ENCODE data around the gene CACNA1D.

CACNA1D gene

DNA sequence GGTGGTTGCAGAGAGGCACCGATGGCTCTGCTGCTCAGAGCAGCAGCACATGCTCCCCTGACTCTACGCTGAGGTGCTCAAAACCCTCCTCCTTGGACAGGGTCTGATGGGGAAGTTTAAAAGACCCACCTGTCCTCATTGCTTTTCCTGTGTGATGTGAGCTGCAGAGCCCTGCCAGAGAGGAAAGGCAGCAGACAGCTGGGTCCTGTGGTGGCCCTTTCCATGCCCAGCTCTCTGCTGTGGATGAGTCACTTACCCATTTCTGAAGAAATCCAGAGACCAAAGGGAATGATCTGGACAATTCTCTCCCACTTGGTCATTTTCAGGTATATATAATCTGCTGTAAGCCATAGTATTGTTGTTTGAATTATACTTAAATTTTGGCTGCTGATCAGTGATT, 230.2 kb downstream of the CACNA1D start:
- no peak for DNase-seq

GRCh38 chr3:53725387-53725995, 231.1 kb downstream of the CACNA1D start:
- DNase-seq = no peak

DNA sequence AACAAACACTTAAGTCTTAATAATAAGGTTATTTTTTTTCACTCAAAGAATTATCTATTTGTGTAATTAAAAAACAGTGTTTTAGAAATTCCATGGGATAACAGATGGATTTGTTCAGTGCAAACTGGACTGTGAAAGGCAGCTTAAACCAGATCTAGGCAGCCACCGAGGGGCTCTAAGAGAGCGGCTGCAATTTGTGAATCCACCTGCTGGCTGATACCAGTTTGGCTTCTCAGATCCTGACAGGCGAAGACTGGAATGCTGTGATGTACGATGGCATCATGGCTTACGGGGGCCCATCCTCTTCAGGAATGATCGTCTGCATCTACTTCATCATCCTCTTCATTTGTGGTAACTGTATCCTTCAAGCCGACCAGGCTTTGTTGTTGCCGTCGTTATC, 232.2 kb downstream of the CACNA1D start:
- no peak for DNase-seq

- DNase-seq = no peak
Measured at GRCh38 chr3:53728606-53729005, 234.2 kb downstream of the CACNA1D start.

DNA sequence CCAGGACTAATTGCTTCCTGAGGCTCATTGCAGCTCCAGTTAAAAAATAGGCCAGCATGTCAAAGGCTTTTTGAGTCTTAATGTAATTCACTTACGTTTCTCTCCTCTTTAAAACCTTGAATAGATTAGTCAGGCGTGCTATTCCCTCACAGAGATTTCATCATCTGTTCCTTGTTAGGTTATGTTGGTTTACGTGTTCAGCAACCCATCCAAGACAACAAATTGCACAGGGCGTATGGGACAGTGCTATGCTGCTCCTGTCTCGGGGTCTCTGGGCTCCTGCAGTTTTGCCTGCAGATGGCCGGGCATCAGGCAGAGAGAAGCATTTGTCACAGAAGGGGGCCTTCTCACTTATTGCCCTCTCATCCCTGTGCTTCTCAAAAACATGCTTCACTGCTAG, 234.7 kb downstream of the CACNA1D start:
- no peak for DNase-seq

DNA sequence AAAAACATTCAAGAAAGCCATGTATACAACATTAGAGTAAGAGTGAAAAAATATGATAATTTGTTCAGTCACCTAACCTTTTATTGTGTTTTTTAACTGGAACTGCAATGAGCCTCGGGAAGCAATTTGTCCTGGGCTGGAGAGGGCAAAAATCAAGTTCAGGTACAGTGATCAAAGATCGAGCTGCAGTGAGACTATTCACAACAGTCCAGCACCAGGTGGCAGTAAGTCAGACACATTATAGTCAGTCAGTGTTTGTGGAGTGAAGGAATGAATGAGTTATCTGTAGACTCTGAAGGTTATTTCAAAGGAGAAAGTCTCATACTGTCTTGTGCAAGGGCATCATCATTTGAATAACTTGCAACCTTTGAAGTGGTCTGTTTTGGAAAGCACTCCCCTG, 235.2 kb downstream of the CACNA1D start:
- no peak for DNase-seq

- no peak for DNase-seq
Measured at GRCh38 chr3:53730576-53730975, 236.2 kb downstream of the CACNA1D start.

DNA sequence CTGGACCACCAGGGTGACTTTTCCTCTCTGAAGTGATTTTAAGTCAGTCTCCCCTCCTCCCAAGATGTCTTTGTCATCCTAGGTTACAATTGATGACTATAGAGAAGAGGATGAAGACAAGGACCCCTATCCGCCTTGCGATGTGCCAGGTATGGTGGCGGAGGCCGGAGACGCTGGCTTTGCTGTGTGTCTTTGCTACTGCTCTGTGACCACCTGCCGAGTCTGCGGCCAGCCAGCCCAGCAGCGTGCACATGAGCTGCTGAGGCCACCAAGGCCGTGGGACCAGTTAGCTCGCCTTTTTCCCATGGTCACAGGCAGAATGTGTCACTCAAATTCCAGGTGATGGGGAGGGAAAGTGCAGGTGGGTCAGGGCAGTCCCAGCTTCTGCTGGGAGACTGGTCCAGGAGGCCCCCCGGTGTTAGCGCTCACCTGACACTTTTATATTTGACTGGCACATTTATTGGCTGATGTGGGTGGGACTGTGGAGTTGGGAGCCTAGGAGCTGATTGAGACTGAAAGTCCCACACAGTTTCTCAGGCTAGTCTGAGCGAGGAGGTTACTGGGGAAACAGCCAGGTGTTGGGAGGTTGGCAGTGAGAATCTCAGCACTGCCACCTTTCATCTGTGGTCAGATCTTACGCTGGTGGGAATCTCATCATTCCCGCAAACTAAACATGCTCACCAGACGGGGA, 237.7 kb downstream of the CACNA1D start:
- DNase-seq = no peak

- no peak for DNase-seq
Measured at GRCh38 chr3:53733446-53733845, 239.0 kb downstream of the CACNA1D start.

DNA sequence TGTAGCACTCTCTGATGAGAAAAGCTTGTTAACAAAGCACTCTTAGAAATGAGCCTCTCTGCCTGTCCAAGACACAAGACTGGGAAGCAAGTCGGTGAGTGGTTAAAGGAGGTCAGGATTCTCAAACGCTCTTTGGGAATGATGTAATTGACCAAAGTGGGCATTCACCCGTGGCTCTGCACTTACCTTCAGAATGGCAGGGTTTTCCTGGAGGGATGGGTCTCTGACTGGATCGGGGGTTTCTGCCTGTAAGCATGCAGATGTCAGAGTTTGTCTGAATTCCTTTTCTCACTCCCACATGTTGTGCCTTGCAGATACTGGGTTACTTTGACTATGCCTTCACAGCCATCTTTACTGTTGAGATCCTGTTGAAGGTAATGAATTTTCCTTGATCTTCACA, 245.6 kb downstream of the CACNA1D start:
- DNase-seq = no peak

- no peak for DNase-seq
Measured at GRCh38 chr3:53740956-53741355, 246.5 kb downstream of the CACNA1D start.

DNA sequence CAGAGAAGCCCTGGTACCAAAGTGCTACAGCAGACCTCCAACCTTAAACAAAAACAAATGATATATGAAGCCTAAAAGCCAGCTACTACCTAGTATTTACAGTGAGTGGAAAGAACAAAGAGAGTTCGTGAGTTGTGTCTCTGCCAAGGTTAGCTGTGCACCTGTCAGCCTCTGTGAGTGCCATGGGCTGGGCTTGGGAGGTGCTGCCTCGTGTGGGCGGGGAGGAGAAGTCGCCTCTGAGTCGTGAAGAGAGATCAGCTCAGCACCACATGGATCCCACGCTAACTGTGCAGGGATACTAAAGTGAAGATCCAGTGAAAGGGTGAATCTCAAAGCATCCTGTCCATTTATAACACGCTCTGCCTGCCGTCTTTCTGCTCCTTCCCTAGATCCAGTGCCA, 249.9 kb downstream of the CACNA1D start:
- DNase-seq = no peak

DNA sequence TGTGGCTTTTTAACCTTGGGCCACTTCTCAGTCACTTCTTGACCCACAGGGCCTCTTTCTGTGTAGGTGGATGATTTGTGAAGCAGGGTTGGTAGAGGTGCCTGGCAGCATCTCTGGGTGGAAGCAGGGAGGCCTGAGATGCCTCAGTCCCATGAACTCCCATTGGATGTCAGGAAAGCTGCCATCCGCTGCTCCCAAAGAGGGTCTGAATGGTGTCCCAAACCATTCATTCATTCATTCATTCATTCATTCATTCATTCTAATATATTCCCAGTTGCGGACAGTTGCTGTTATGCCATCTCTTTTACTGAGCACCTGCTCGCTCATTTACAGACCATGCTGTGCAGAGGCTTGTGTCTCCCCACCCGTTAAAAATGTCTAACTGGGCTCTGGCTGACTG, 253.1 kb downstream of the CACNA1D start:
- DNase-seq = no peak

GRCh38 chr3:53748512-53749271, 254.3 kb downstream of the CACNA1D start:
- no peak for DNase-seq

DNA sequence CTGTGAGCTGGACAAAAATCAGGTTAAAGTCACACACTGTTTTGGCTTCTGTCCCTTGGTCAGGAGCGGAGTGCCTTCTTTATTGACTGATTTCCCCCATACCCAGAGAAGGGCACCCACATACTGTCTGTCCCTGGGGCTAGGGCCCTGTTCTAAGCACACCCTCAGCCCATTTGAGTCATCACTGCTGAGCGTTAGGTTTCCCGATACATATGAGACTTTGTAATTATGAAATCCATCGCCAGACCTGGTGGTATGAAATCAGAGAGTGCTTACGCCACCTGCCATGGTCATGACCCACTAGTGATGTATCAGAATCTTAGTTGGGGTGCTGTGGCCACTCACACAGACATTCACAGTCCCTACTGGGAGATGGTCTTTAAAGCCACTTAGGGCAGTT, 255.0 kb downstream of the CACNA1D start:
- no peak for DNase-seq

DNA sequence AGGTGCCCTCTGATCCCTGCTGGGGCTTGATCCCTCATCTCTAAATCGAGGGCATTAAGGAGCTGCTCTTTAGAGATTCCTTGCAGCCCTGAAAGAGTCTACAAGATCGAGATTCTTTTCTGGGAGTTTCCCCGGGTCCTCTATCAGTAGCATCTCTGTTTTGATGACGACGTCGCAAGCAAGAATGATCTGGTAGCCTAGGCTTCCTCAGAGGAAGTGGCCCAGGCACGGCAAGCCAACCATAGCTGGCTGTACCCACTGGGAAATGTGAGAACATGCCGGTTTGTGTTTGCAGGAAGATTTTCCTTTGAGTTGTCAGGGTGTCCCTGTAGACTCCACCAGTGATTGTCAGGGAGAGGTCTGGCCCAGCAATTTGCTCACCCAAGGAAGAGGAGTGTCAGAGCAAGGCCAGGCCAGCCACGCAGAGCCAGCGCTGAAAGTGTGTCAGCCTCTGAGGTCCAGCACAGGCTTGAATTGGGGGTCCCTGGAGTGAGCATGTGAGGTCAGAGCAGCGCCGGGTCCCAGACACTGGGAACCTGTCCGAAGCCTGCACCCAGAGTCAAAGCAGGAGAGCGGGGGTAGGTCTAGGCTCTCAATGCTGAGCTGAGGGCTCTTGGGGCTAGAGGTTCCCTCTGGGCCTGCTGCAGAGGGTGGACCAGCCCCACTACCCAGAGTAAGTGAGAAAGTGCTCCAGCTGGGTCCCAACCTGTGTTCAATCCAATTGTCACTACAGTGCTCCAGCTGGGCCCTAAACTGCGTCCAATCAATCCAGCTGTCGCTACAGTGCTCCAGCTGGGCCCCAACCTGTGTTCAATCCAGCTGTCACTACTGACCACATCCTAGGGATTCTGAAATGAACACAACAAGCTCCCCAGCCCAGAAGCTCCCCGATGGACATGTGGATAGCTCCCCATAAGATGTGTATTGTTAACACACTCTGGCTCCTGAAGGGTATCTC, 256.1 kb downstream of the CACNA1D start:
- DNase-seq = no peak

DNA sequence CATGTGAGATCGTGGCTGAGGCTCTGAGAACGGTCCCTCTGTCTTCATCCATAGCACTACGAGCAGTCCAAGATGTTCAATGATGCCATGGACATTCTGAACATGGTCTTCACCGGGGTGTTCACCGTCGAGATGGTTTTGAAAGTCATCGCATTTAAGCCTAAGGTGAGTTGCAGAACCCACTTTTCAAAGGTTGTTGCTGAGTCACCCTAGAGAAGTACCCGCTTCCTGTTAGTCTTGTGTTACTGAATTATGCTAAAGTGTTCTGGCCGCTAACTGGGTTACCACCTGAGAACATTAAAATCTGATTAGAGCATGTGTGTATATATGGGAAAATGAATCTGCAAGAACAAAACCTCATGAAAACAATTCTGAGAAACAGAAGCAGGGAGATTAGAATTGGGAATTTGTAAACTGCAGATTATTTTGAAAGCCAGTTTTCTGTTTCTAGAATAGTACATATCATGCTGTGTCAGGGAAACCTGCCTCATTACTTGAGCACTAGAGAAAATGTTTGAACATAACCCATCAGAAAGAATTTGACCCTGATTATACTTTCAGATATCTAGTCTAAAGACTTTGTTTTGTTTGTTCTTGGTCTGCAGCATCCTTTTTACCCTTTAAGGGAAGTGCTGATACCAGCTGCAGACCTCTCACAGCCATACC, 259.2 kb downstream of the CACNA1D start:
- no peak for DNase-seq

DNA sequence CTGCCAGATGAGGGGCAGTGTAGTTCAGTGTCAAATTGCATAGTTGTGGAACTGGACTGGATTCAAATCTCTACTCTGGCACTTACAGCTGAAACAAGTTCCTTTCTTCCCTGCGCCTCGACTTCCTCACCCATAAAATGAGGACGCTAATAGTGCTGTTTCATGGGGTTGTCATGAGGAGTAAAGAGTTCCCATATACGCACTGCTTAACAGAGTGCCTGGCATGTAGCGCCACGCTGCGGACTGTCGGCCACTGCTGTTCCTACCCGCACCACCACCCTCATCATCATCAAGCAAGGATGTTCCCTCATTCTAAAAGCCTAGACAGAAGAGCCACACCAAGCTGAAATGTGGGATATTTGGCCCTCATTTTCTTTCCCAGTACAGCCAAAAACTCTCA, 259.9 kb downstream of the CACNA1D start:
- DNase-seq = no peak

DNA sequence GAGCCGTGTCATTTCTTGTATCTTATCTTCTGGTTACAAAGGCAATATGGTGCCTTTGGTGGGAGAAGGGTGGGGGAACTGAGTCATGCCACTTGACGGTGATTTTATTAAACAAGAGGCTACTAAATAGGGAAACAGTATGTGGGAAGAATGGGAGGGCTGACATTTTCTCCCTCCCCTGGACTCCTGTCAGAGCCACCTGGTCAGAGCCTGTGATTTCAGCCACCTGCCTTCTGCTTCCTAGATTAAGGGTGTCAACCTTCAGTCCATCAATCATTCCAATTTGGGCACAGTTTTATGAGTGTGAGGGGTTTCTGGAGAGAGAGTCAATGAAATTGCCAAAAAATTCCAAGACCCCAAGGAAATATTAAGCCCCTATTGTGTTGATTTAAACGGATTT, 264.4 kb downstream of the CACNA1D start:
- no peak for DNase-seq

GRCh38 chr3:53763353-53763752, 268.9 kb downstream of the CACNA1D start:
- no peak for DNase-seq

- no peak for DNase-seq
Measured at GRCh38 chr3:53764026-53764775, 269.8 kb downstream of the CACNA1D start.

- no peak for DNase-seq
Measured at GRCh38 chr3:53765753-53766152, 271.3 kb downstream of the CACNA1D start.

All from NCI-H2227 treated with DMSO at 0.1 percent for 48 hours (cell line).